Measurements from ENCODE around the gene PRKD1.

GRCh38 chr14:29759521-29760340, 167.9 kb downstream of the PRKD1 start:
- TF ChIP-seq CTCF (IDR thresholded peaks at IDR 0.05): no peak
- TF ChIP-seq POLR2A (IDR thresholded peaks at IDR 0.05): no peak
- TF ChIP-seq POLR2AphosphoS5 (IDR thresholded peaks at IDR 0.05): no peak
- TF ChIP-seq EP300 (IDR thresholded peaks at IDR 0.05): no peak
